HG02610 (cell line): ENCODE data around the gene RAB40B.

Experiments
- ATAC-seq: cut with Tn5 transposase; IDR thresholded peaks from one replicate; pipeline ENCODE4 v1.9.1; 2021; ENCODE audit warnings: mild to moderate bottlenecking, moderate library complexity; ENCODE audit not compliant: unreplicated experiment

RAB40B gene

GRCh38 chr17:82653651-82654528 is 44.6 kb downstream of the RAB40B start:
- no peak for ATAC-seq

- ATAC-seq: no peak
Observed at GRCh38 chr17:82650723-82651122, 47.8 kb downstream of the RAB40B start.

- ATAC-seq: no peak
Observed at GRCh38 chr17:82649501-82650261, 48.8 kb downstream of the RAB40B start.

GRCh38 chr17:82648742-82649331 is 49.7 kb downstream of the RAB40B start:
- no peak for ATAC-seq

- peak; percentile 69 for ATAC-seq
Observed at GRCh38 chr17:82648165-82648668, 50.3 kb downstream of the RAB40B start, which contains the start of gene WDR45B. Gene WDR45B, minus strand, starts transcription at chr17:82648444. Its CDS starts 104 bp downstream, at chr17:82648340.

DNA sequence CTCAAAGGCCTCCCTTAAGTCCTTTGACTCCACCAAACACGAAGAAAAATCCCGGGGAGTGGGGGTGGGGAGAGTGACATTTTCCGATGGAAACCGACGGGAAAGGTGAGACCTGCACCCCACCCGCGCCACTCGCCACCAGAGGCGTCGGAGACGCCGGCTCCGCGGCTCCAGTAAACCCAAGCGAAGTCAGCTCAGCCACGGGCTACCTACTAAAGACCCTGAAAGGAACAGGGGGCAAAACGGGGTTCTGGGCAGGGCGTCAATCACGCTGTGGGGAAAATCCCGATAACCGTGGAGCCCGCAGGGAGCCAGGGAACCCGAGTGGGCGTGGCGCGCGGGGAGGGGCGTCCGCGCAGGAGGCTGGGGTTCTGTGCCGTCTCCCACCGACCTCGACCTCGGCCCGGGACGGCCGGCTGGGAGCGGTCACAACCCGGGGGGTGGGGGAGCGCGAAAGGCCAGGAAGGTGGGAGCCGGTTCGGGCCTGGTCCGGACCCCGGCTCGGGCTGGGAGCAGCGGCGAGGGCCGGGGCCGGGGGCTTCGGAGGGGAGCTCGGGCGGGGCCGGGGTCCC is 50.8 kb downstream of the RAB40B start:
- peak; percentile 22 for ATAC-seq

DNA sequence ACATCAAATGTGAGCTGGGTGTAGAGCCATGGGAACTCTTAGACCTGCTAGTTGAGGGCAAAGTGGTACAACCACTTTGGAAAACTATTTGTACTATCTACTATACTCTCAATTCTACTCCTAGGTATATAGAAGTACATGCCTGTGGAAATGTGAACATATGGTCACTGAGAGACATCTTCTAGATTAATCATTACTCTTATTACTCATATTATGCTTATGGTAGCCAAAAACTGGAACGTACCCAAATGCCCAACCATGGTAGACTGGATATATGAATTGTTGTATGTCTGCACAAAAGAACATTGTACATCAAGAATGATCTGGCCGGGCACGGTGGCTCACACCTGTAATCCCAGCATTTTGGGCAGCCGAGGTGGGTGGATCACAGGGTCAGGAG is 53.0 kb downstream of the RAB40B start:
- no peak for ATAC-seq

GRCh38 chr17:82644148-82644547 is 54.4 kb downstream of the RAB40B start:
- ATAC-seq: no peak

DNA sequence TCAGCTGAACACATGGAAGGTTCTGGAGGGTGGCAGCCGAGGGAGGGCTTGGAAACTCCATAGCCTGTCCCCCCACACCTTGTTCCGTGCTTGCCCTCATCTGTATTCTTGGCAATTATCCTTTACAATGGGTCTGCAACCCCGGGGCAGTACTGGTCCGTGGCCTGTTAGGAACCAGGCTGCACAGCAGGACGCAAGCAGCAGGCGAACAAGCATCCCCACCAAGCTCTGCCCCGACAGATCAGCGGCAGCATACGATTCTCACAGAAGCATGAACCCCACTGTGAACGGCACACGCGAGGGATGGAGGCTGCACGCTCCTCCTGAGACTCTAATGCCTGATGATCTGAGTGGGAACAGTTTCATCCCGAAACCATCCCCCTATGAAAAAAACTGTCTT is 56.5 kb downstream of the RAB40B start:
- no peak for ATAC-seq

- no peak for ATAC-seq
Observed at GRCh38 chr17:82640036-82640435, 58.5 kb downstream of the RAB40B start.

GRCh38 chr17:82639628-82640027 is 58.9 kb downstream of the RAB40B start:
- ATAC-seq: no peak

DNA sequence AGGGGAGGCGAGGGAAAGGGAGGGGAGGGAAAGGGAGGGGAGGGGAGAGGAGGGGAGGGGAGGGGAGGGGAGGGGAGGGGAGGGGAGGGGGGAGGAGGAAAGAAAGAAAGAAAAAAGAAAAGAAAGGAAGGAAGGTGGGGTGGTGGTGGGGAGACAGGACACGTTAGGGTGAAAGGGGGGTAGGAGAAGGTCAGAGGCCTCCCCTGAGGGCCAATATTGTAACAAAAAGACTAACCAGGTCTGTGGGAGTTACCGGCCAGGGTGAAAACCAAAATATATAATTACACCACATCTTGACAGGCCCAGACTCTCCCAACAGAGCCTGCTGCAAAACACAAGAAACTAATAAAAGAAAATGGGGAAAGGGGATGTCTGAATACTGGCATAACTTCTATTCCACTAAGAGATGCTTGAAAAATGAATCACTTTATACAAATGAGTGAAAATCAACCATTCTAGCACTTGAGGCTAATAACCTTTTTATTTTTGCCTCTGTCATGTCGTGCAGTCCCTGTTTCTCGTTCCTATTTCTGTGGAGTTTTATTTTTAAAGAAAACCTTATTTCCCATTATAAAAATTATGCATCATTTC is 60.2 kb downstream of the RAB40B start:
- ATAC-seq: no peak

GRCh38 chr17:82636626-82637598 is 61.6 kb downstream of the RAB40B start:
- no peak for ATAC-seq

GRCh38 chr17:82633343-82633742 is 65.2 kb downstream of the RAB40B start:
- ATAC-seq: no peak

DNA sequence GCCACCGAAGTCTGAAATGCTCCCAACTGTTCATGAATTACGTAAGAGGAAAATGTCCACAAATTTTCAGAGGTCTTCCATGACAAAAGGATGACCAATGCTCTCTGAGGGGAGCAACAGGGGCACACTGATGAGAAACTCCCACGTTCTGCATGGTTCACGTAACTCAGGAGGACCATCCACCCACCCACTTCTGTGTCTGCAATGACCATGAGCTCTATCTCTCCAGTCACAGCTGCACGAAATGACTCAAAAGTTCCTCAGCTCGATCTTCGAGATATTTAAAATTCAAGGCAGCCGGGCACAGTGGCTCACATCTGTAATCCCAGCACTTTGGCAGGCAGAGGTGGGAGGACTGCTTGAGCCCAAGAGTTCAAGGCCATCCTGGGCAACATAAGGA is 66.0 kb downstream of the RAB40B start:
- no peak for ATAC-seq

DNA sequence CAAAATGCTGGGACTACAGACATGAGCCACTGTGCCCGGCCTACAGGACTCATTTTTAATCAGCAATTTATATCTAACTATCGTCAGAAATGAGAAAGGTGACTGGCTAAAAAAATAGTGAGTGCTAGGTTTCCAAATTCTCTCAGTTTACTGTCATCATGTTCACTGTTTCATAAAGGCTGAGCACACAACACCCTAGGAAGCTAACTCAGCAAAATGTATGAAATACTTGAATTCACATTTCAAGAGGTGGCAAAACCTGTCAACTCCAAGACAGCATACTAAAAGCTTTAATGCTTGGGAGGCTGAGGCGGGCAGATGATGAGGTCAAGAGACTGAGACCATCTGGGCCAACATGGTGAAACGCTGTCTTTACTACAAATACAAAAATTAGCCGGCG is 67.0 kb downstream of the RAB40B start:
- ATAC-seq: no peak

- ATAC-seq: no peak
Observed at GRCh38 chr17:82630212-82630611, 68.3 kb downstream of the RAB40B start.

- no peak for ATAC-seq
Observed at GRCh38 chr17:82629748-82630147, 68.8 kb downstream of the RAB40B start.

DNA sequence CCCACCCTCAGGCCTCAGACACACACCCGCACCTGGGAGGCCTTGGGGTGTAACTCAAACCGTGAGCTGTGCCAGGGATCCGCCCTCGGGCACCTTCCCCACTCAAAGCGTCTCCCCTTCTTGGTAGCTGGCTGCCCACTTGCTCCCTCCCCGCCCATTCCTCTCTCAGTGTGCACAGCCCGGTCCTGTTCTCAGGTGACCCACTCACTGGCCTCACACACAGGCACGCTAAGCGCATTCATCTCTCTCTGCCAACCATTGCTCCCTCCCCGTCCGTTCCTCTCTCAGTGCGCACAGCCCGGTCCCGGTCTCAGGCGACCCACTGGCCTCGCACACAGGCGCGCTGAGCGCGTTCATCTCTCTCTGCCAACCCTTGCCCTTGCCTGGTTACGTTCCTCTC is 71.1 kb downstream of the RAB40B start:
- no peak for ATAC-seq

DNA sequence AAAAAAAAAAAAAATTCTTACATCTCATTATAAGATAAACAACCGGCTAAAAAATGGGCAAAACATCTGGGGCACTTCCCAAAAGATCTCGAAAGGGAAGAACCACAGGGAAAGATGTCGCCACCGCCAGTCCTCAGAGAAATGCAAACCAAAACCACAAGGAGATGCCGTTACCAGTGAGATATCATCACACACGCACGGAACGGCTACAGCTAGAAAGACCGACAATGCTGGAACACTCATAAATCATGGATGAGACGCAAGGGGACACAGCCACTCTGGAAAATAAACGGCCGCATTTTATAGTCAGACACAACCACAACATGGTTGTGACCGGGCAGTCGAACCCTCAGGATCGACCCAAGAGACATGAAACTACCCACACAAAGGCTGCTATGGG is 74.8 kb downstream of the RAB40B start:
- ATAC-seq: no peak
